Gastrocnemius medialis (tissue), 4 donors: ENCODE data around the gene SDCCAG8.

Source experiments
- CTCF ChIP-seq, 5 experiments: fragments of 450-650 bp in 3 of 5; fragments of 200-600 bp in 2 of 5; sonication (generic) in 2 of 5; IDR thresholded peaks in 4 of 5; conservative IDR thresholded peaks in 1 of 5; 1 replicate in 4 of 5; 2 replicates in 1 of 5; pipeline ENCODE4 v1.5.1; 2016 to 2019; ENCODE audit warnings: antibody characterized with exemption in 5 of 5, mild to moderate bottlenecking in 3 of 5, moderate library complexity in 3 of 5
- POLR2A ChIP-seq, 2 donors: fragments of 450-650 bp; IDR thresholded peaks; one replicate each; pipeline ENCODE4 v1.6.1; 2017; ENCODE audit warnings: antibody characterized with exemption in 2 of 2, mild to moderate bottlenecking in 2 of 2, moderate library complexity in 2 of 2

DNA sequence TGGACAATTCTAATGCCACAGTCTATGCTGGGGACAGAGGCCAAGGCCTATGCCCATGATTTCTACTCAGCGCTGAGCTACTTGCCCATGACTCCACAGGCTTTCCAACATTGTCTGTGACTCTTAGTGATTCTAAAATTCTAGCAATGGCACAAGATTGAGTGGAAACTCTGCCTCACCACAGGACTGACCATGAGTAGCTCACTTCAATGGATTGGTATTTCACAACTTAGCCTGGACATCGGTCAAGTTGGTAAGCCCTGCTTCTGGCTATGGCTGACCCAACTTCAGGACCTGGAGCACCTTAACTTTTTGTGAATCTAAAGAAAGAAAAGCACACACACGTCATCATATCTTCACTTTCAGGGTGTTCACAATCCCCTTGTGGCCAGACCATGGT, 255.1 kb downstream of the SDCCAG8 start:
- TF ChIP-seq CTCF (IDR thresholded peaks at IDR 0.05 in 4 of 5, conservative IDR thresholded peaks at IDR 0.05 in 1 of 5) (no peak), POLR2A (IDR thresholded peaks at IDR 0.05) (no peak)
